ENCODE data around the gene SSH2.

The SSH2 gene

GRCh38 chr17:29585080-29585751, 344.8 kb downstream of the SSH2 start:
- DNase-seq = no peak

GRCh38 chr17:29584452-29585079, 345.5 kb downstream of the SSH2 start:
- DNase-seq = no peak

- no peak for DNase-seq
Measured at GRCh38 chr17:29583324-29584248, 346.4 kb downstream of the SSH2 start.

GRCh38 chr17:29582772-29583171, 347.3 kb downstream of the SSH2 start:
- no peak for DNase-seq

- no peak for DNase-seq
Measured at GRCh38 chr17:29582254-29582765, 347.7 kb downstream of the SSH2 start.

GRCh38 chr17:29581583-29582253, 348.3 kb downstream of the SSH2 start:
- no peak for DNase-seq

- DNase-seq = peak; percentile 91
Measured at GRCh38 chr17:29579866-29580771, 349.9 kb downstream of the SSH2 start.

GRCh38 chr17:29578626-29579485, 351.2 kb downstream of the SSH2 start:
- no peak for DNase-seq

GRCh38 chr17:29577385-29578211, 352.4 kb downstream of the SSH2 start:
- DNase-seq = no peak

- no peak for DNase-seq
Measured at GRCh38 chr17:29577001-29577370, 353.0 kb downstream of the SSH2 start.

- no peak for DNase-seq
Measured at GRCh38 chr17:29576214-29577000, 353.6 kb downstream of the SSH2 start.
